ENCODE results near the gene MKRN2OS.
A peak's percentile ranks its signal among the peaks of the same experiment; 100 is the strongest.

Gene MKRN2OS, protein sequence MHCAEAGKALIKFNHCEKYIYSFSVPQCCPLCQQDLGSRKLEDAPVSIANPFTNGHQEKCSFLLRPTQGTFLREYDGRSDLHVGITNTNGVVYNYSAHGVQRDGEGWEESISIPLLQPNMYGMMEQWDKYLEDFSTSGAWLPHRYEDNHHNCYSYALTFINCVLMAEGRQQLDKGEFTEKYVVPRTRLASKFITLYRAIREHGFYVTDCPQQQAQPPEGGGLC

DNA sequence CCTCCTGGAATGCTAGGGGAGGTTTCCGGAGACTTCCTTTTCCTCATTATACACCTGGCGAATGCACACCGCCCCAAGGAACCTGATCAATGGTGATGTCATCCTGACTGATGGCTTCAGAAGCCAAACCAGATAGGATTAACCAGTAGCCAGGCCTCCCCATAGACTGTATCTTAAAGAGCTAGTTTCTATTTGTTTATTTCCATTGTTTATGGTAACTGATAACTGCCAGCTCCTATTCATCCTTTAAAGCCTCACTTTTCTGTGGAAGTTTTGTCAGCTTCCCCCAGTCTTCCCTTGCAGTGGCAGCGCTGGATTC, at the start of gene MKRN2OS:
MKRN2OS (minus strand) TSS at position 27 of the 319 bp plus-strand sequence. CDS start 35 bp downstream, outside the sequence.
- no peak for DNase-seq (ENCODE audit: low spot score)

DNA sequence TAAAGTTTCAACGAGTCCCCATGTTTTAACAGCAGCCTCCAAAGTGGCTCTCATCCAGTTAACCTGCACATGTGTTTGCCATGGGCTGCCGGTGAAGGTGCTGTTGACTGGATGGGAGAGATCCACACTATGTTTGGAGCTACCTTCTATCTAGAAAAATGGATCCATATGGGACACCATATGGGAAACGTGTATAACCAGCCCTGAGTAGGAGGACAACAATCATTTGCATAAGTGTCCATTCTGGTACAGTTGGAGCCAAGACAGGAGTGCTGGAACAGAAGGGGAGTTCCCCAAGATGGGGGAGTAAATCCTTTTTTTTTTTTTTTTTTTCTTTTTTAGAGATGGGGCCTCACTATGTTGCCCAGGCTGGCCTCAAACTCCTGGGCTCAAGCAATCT, 48.2 kb upstream of the MKRN2OS start:
- DNase-seq (ENCODE audit: low spot score): no peak

DNA sequence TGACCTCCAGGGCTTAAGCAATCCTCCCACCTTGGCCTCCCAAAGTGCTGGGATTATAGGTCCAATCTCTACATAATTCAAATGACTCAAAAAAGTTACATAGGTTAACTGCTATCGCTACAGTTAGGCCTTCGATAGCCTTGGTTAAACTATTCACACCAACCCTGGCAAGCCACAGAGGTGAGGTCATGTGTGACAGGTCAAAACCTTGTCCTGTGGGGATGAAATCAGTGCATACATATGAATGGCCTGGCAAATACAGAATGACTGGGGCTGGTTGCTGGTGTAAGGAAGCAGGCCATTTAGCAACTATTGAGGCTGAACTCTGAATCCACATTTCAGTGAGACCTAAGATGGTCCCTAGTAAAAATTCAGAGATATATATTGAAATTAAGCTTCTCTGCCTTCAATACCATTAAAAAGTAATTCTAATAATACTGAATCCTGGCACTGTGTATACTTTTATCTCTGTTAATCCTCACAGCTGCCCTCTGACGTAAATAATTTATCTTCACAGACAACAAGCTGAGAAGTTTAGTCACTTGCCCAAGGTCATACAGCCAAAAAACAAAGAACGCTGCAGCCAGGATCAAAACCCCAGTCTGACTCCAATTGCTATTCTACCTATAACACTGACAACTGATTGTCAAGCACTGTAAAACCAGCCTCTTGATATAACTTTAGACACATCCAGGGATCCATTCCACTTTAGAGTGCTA, 46.9 kb upstream of the MKRN2OS start:
- DNase-seq (ENCODE audit: low spot score): no peak

DNA sequence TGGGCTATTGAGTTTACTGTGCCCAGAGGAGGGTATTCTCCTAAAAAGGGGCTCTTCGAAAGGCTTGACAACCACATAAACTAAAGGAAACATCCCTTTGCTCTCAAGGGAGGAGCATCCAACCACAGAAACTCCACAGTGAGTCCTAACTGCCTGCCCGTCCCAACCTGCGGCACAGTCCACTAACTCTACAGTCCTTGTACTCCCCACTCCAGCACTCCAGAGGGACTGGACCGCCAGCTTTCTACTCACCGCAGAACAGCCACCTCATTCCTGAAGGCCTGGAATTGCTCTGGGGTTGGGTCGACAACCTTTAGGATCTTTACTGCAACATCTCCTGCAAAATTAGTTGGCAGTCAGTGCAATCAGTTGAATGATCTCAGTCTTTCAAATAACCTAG, 46.2 kb upstream of the MKRN2OS start:
- no peak for DNase-seq (ENCODE audit: low spot score)

DNA sequence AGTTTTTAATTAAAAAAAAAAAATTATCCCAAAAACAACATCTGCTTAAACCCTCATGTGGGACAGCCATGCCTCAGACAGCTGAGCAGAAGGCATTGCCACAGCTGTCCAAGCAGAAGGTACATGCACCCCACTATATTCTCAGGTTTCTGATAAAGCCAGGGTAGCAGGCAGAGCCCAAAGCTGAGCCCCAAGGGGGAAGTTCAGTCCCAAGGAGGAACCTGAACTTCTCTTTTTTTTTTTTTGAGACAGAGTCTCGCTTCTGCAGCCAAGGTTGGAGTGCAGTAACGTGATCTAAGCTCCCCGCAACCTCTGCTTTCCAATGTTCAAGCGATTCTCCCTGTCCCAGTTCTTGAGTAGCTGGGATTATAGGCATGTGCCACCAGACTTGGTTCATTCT, 44.8 kb upstream of the MKRN2OS start:
- DNase-seq (ENCODE audit: low spot score): no peak

DNA sequence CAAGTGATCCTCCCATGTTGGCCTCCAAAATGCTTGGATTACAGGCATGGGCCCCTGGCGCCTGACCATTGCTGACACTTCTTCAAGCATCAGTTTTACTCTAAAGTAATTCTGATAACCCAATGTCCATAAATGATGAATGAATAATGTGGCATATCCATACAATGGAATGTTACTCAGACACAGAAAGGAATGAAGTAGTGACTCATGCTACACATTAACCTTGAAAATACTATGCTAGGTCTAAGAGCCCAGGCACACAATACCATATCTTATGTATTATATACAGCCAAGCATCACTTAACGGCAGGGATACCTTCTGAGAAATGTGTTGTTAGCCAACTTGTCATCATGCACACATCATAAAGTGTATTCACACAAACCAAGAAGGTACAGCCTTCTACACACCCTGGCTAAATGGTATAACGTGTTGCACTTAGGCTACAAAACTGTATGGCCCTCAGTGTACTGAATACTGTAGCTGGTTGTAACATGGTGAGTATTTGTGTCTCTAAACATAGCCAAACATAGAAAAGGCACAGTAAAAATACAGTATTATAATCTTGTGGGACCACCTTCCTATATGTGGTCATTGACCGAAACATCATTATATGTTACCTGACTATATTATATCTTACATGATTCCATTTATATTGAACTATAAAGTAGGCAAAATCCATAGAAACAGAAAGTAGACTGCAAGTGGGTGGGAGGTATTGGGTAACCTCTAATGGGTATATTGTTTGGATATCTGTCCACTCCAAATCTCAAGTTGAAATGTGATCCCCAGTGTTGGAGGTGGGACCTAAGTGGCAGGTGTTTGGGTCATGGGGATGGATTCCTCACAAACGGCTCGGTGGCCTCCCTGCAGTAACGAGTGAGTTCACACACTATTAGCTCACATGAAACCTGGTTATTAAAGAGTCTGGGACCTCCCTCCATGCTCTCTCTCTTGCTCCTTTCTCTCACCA, 43.0 kb upstream of the MKRN2OS start:
- peak; percentile 20 for DNase-seq (ENCODE audit: low spot score)

DNA sequence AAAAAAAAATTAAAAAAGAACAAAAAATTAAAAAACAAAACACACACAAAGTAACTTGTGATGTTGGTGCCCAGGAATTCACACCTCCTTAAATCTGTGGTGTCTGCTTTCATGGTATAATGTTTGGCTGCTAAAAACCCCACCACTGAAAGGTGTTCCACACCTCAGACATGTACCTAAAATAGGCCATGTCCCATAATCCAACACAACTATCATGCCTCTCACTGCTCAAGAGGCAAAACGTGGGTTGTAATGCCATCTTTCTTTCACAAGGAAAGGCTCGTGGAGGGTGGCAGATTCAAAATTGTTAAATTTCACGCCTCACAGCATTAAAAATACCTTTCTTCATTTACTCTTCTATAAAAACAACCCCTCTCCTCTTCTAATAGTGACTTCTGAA, 41.1 kb upstream of the MKRN2OS start:
- no peak for DNase-seq (ENCODE audit: low spot score)

DNA sequence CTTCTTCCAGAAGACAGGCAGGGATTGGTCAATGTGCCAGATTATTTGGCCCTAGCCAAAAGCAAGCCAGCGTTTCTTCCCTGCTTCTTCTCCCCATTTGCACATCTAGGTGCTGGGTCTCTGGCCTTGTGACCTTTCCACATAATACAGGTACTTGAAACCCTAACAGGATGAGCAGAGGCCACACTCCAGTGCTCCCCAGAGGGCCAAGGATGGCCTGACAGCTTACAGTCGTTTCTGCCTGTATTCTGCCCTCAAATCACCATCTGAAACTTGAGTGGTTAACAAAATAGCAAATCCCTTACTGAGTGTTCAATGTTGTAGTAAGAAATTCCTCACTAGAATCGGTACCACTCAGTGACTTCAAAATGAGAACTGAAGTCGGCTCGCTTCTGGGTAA, 40.7 kb upstream of the MKRN2OS start:
- no peak for DNase-seq (ENCODE audit: low spot score)

DNA sequence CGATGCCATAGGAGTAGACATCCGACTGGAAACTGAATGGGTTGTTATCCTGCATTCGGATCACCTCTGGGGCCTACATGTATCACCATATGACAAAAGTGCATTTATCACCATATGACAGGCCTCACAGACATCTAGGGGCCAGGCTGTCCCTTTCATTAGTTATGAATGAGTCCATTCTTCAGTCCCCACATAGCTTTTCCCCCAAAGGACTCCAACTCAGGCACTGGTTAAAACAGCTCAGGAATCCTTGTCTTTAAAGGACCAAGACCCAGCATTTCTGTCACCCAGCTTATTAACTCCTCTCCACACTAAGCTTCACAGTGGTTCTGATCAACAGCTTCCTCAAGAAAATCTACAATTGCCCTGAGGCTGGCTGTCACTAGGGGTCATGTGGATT, 39.9 kb upstream of the MKRN2OS start:
- no peak for DNase-seq (ENCODE audit: low spot score)

DNA sequence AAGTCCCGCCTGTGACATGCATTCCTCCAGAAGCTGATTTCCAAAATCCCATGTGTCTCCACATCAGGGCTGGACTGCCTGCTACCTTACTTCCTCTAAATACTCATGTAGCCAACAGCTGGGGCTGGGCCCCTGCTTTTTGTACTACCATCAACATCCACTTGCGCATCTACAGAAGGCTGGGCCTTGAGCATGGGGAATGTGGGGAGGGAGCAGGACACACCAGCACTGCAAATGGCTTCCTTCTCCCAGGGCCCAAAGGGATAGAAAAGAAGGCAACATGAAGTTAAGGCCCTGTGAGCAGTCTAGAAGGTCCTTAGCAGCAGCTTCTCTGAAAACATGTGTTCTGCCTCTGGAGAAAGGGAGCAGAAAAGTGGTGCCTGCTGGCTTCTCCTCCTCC, 38.8 kb upstream of the MKRN2OS start:
- no peak for DNase-seq (ENCODE audit: low spot score)

DNA sequence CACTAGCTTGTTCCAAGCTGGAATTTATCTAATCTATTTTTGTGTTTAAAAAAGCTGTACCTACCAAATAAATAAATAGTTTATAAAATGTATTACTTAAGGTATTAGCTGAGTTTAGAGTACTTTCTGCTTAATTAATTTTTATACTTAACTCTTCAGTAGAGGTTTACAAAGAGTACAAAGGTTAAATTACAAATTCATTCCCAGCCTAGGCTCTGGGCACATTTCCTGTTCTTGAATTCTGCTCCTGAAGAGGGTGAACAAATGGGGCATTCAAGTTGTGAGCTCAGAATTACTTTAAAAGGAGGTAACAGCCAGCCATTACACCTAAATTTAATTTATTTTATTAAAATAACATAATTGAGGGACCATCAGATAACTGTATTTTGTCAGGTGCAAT, 38.0 kb upstream of the MKRN2OS start:
- no peak for DNase-seq (ENCODE audit: low spot score)

DNA sequence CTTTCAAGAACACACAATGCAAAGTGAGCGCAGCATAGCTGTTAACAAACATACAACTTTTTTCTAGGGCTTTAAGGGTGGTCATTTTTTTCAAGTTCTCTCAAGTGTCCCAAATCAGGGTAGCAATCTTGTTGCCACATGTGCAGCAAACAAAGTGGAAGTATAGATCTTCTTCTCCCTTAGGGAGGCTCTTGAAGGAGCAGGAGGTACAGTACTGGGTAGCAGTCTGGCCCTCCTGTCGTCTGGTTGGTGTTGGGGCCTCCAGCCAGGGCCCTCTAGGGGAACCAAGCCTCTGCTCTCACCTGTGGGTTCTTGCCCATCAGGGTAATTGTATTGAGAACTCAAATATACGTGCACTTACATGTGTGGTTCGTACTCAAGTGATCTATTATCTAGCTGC, 37.4 kb upstream of the MKRN2OS start:
- no peak for DNase-seq (ENCODE audit: low spot score)

DNA sequence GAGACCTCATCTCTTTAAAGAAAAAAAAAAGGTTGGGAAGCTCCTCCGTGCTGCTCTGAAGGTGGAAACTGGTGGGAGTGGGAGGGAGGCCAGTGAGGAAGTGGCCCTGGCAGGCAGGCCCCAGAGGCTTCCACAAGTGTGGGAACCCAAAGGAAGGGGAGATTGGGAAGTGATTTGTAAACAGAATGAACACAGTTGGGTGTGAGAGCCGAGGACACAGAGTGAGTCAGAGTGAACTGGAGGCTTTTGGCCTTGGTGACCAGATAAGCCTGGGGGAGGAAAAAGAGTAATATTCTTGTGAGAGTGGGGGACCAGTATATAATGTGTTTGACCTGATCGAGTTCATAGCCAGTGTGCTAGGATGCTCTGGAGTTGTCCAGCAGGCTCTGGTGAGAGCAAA, 34.6 kb upstream of the MKRN2OS start:
- DNase-seq (ENCODE audit: low spot score): peak; percentile 43

DNA sequence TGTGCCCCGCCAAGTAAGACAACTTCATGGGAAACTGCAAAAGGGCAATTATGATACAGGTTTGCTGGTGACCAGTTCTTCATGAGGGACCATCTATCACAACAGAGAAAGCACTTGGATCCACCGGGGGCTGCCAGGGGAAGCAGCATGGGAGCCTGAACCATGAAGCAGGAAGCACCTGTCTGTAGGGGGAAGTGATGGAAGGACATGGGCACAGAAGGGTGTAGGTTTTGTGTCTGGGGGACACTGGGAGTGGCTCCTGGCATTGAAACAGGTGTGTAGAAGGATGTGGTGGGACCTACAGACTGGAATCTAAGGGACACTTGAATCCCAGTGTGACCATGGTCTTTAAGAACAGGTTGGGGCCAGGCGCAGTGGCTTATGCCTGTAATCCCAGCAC, 34.2 kb upstream of the MKRN2OS start:
- no peak for DNase-seq (ENCODE audit: low spot score)

DNA sequence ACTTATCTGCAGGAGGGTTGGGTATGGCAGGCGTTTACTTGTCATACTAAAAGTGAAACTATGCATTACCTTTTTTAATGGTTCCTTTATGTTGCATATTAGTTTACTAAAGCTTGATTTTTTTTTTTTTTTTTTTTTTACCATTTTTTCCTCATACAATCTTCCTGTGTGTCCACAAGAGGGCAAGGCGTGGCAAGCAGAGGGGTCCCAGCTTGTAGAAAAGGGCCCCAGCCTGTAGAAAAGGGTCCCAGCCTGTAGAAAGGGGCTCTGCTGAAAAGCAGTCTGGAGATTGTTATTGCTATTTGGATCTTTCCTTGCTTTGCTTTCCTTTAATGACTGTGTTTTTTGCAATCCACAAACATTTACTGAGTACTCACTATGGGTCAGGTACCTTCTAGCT, 33.4 kb upstream of the MKRN2OS start:
- no peak for DNase-seq (ENCODE audit: low spot score)

DNA sequence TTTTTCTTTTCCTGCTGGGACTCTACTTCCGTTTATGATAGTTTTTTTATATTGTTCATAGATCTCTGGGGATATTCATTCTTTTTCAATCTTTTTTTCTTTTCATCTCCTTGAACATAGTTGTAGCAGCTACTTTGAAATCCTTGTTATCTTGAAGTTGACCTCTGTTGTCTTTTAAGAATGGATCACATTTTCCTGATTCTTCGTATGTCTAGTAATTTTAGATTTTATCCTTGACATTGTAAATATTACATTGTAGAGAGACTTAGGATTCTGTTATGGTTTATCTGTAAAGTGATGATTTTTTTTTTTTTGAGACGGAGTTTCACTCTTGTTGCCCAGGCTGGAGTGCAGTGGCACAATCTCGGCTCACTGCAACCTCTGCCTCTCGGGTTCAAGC, 32.1 kb upstream of the MKRN2OS start:
- no peak for DNase-seq (ENCODE audit: low spot score)

DNA sequence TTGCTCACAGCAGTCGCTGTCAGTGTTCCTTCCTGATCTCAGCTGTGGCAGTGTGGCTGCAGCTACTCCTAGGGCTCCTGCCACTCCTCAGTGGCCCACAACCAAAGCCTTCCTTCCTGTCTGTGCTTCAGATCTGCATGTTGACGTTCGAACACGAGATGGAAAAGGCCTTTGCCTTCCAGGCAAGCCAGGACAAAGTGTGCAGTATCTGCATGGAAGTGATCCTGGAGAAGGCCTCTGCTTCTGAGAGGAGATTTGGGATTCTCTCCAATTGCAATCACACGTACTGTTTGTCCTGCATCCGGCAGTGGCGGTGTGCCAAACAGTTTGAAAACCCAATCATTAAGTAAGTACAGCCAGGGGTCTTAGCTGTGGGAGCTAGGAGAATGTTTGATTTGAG, 29.4 kb upstream of the MKRN2OS start:
- DNase-seq (ENCODE audit: low spot score): no peak

DNA sequence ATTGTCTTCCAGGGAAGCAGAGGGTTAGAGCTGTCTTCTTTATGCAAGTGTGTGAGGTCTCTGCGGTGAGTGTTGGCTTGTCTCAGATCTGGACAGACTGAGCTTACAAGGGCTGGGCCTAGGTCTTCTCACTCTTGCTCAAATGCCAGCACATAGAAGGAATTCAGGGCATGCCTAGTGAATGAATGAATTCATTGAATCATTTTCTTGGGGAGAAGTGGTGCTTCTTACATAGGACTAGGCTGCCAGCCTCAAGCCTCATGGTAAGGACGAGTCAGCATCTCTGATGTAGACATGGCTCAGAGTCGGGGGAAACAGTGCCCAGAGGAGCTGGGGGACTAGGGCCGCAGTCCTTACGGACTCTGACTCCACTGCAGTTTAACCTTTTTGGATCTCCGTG, 28.8 kb upstream of the MKRN2OS start:
- DNase-seq (ENCODE audit: low spot score): no peak

DNA sequence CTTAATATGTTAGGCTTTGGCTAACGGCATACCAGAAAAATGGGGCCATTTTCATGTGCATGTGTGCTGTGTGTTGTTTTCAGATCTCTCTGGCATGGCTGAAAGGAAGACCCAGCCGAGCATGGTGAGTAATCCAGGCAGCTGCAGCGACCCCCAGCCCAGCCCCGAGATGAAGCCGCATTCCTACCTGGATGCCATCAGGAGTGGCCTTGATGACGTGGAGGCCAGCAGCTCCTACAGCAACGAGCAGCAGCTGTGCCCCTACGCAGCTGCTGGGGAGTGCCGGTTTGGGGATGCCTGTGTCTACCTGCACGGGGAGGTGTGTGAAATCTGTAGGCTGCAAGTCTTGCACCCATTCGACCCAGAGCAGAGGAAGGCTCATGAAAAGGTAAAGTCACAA, 26.7 kb upstream of the MKRN2OS start:
- DNase-seq (ENCODE audit: low spot score): no peak

DNA sequence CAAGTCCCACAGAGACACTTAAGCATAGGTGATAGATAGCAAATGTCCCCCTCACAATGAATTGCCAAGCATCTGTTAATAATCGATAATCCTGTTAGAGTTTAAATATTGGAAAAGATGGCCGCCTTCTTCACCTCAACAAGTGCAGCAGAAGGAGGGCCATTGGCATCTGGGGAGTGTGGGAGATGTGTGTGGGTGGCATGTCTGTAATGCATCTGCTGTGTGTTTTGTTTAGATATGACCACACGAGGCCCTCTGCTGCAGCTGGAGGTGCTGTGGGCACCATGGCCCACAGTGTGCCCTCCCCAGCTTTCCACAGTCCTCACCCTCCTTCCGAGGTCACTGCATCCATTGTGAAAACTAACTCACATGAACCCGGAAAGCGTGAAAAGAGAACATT, 24.5 kb upstream of the MKRN2OS start:
- no peak for DNase-seq (ENCODE audit: low spot score)

DNA sequence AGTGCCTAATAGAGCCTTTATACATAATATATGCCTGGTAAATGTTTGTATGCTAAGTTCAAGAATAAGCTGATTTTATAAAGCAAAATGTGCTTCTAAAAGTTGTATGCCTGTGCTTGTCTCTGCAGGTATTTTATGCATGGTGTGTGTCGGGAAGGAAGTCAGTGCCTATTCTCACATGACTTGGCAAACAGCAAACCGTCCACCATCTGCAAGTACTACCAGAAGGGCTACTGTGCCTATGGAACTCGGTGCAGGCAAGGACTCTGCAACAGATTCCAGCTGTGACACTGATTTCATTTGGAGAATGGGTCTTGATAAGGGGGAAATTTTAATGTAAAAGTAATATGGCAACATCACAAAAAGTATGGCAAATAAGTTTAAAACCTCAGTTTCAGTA, 23.4 kb upstream of the MKRN2OS start:
- DNase-seq (ENCODE audit: low spot score): no peak

DNA sequence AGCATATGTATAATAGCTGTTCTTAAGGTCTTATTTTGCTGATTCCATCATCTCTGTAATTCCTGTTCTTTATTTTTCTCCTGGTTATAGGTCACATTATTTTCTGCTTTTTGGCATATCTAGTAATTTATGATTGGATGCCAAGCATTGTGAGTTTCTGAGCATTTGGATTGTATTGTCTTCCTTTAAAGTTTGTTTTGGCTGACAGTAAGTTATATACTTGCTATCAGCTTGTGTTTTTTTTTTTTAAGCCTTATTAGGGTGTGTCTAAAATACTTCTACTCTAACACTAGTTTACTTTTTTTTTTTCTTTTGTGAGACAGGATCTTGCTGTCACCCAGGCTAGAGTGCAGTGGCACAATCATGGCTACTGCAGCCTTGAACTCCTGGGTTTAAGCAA, 21.7 kb upstream of the MKRN2OS start:
- DNase-seq (ENCODE audit: low spot score): no peak

DNA sequence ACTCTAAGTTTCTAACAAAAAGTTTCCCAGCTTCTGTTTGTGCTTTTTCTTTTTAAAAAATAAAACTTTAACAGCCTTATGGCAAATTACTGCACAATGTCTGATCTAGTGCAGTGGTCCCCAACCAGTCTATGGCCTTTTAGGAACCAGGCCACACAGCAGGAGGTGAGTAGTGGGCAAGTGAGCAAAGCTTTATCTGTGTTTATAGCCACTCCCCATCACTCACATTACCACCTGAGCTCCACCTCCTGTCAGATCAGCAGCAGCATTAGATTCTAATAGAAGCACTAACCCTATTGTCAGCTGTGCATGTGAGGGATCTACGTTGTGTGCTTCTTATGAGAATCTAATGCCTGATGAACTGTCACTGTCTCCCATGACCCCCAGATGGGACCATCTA, 17.2 kb upstream of the MKRN2OS start:
- no peak for DNase-seq (ENCODE audit: low spot score)
